Measurements from ENCODE around the gene ACAA1. TPM values are rescaled to one million over a fixed set of nuclear protein-coding genes. Genes with fewer than 3 reads are reported as not detected.

ACAA1 gene
- total and polyA plus RNA-seq, 2 of the 13 experiments (the other 11 are each of a cell fraction or from before 2014, with no cell fraction given): 60.8 to 188 TPM

- TF ChIP-seq ZBTB34 (CRISPR knock-in tag; IDR thresholded peaks at IDR 0.05) (no peak), ZNF282 (IDR thresholded peaks at IDR 0.05; ENCODE audit: partially characterized antibody) (no peak), ELF3 (CRISPR knock-in tag; IDR thresholded peaks at IDR 0.05) (no peak)
Observed at GRCh38 chr3:38168151-38169026, 31.5 kb upstream of the ACAA1 start (continued).

DNA sequence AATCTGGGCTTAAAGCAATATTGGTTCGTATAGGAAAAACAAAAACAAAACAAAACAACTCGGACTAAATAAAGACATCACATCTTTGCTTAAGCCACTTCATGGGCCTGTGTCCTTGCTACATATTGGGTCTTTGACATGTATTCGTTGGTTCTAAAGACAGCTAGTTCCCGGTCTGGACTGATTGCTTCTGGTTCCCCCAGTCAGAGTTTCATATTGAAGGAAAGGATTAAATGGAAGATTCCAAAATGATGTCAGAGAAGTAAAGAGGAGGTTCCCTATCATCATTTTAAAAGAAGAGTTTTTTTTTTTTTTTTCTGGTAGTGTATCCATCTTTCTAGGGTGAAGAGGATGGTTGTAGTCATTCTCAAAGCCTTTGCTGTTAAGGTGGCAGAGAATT is 30.7 kb upstream of the ACAA1 start:
- TF ChIP-seq HNF4G (IDR thresholded peaks at IDR 0.05; ENCODE audit: borderline replicate concordance, low read depth, low read length) (no peak), HNF4G (CRISPR knock-in tag; IDR thresholded peaks at IDR 0.05; ENCODE audit: borderline replicate concordance, low read depth) (no peak), ZNF775 (CRISPR knock-in tag; IDR thresholded peaks at IDR 0.05; ENCODE audit: borderline replicate concordance) (no peak), DPF2 (CRISPR knock-in tag; IDR thresholded peaks at IDR 0.05; ENCODE audit: borderline replicate concordance, low read depth) (no peak), UBTF (CRISPR knock-in tag; IDR thresholded peaks at IDR 0.05) (no peak), FOXC1 (CRISPR knock-in tag; IDR thresholded peaks at IDR 0.05; ENCODE audit: borderline replicate concordance) (no peak)
- no peaks in the 10 kb centered on the region for H3K9me3 ChIP-seq (ENCODE audit: low read length)
- peak overlapping the region; percentile 86 for H3K4me2 ChIP-seq (ENCODE audit: low read depth, low read length)
- peaks cover 68% of the 10 kb centered on the region for H3K79me2 ChIP-seq (ENCODE audit: insufficient read depth, low read length)
- no peak for DNase-seq (ENCODE audit: low spot score)
- in situ Hi-C loops (cut with HindIII; ENCODE audit: extremely low pct_ligation_motif_present, low pct_unique_long_range_greater_than_20kb) (no loop called here), intact Hi-C loops (cut with micrococcal nuclease; ENCODE audit: unreplicated experiment) (no loop called here)
- ChIA-PET POLR2A (interaction anchor here (4.0 to 5.1 kb wide), 2 partner anchors 28 to 34 kb away, joined by 36 to 179 read pairs; partner anchors contain the start of genes ACAA1 and MYD88), CTCF (ENCODE audit: low intra/inter-chr PET ratio, low total read pairs) (no interaction called here)
- BruUV-seq (replicated peaks): no TSS peak
- H2AFZ ChIP-seq (ENCODE audit: low read length): no peak overlapping the region
- H3K4me3 ChIP-seq (replicated peaks in 1 of 3; ENCODE audit: insufficient read depth in 1 of 3, low read depth in 2 of 3, low read length in 3 of 3): no peak overlapping the region; a peak in 1 of 6 replicates
- WGBS (ENCODE audit: low lambda C conversion rate): 81% methylated on average over 4 of the region's 4 CpGs
- no peaks in the 10 kb centered on the region; a peak in 1 of 5 replicates for H3K27me3 ChIP-seq (ENCODE audit: control insufficient read depth in 1 of 2, insufficient read depth in 2 of 2, low read length in 2 of 2)
- peak overlapping the region; percentile 1; the same call in 1 of the 2 replicates for H3K9ac ChIP-seq (ENCODE audit: insufficient read depth, low read depth, low read length)
- FAIRE-seq: no peak
- peaks cover 64% of the 10 kb centered on the region for H3K4me1 ChIP-seq (ENCODE audit: insufficient read depth, low read length)
- no peaks in the 10 kb centered on the region; a peak in 1 of 5 replicates for H3K36me3 ChIP-seq (replicated peaks in 1 of 2; ENCODE audit: control insufficient read depth in 1 of 2, insufficient read depth in 2 of 2, low read length in 2 of 2)
- peaks cover 18% of the 10 kb centered on the region for H4K20me1 ChIP-seq (ENCODE audit: insufficient read depth, low read length)
- H3K27ac ChIP-seq (ENCODE audit: extremely low read length, insufficient read depth, low read length): no peak overlapping the region
- no peak for ATAC-seq
